HepG2 (cell line): Measurements from ENCODE around the gene MST1. TPM values are rescaled to one million over a fixed set of nuclear protein-coding genes. Genes with fewer than 3 reads are reported as not detected.

Experiments
- ATM ChIP-seq: fragments of 450-650 bp; IDR thresholded peaks from 2 replicates; pipeline ENCODE4 v1.7.1; 2017; ENCODE audit warnings: mild to moderate bottlenecking, borderline replicate concordance
- KLF11 ChIP-seq: IDR thresholded peaks from 2 replicates; pipeline ENCODE4 v1.6.1; 2016; ENCODE audit warnings: missing compliant biosample characterization
- KMT2A ChIP-seq: sonication (generic); formaldehyde crosslinking; IDR thresholded peaks from 2 replicates; pipeline ENCODE4 v1.4.0; 2020; ENCODE audit warnings: missing genetic modification reagents
- NFE2L1 ChIP-seq: sonication (generic); formaldehyde crosslinking; IDR thresholded peaks from 2 replicates; pipeline ENCODE4 v1.4.0; 2020; ENCODE audit warnings: missing genetic modification reagents, mild to moderate bottlenecking, borderline replicate concordance
- NR2F1 ChIP-seq, 2 experiments: fragments of 450-650 bp in 1 of 2; formaldehyde crosslinking in 1 of 2; IDR thresholded peaks; 2 replicates each; pipeline versions ENCODE4 v1.5.0 to v1.6.1; 2016 to 2020; ENCODE audit warnings: mild to moderate bottlenecking in 1 of 2, missing compliant biosample characterization in 1 of 2, missing genetic modification reagents in 1 of 2, moderate library complexity in 1 of 2
- RBM39 ChIP-seq: fragments of 200-400 bp; formaldehyde crosslinking; IDR thresholded peaks from one replicate; pipeline ENCODE4 v1.6.1; 2018; ENCODE audit warnings: antibody characterized with exemption, mild to moderate bottlenecking, low read depth, low read length; ENCODE audit not compliant: poor library complexity, severe bottlenecking
- RELA ChIP-seq: sonication (generic); formaldehyde crosslinking; IDR thresholded peaks from 2 replicates; pipeline ENCODE4 v1.4.0; 2020; ENCODE audit warnings: missing genetic modification reagents
- WIZ ChIP-seq: sonication (generic); formaldehyde crosslinking; IDR thresholded peaks from 2 replicates; pipeline ENCODE4 v1.5.1; 2020; ENCODE audit warnings: mild to moderate bottlenecking, missing genetic modification reagents
- ZBTB2 ChIP-seq: sonication (generic); formaldehyde crosslinking; IDR thresholded peaks from 2 replicates; pipeline ENCODE4 v1.8.0; 2022; ENCODE audit warnings: low read depth, missing genetic modification reagents
- ZBTB42 ChIP-seq: sonication (generic); formaldehyde crosslinking; IDR thresholded peaks from 2 replicates; pipeline ENCODE4 v1.5.0; 2020; ENCODE audit warnings: mild to moderate bottlenecking, missing genetic modification reagents
- ZFP36L1 ChIP-seq: sonication (generic); formaldehyde crosslinking; IDR thresholded peaks from 2 replicates; pipeline ENCODE4 v1.8.0; 2022; ENCODE audit warnings: mild to moderate bottlenecking, missing genetic modification reagents, moderate library complexity
- ZFP41 ChIP-seq: sonication (generic); formaldehyde crosslinking; IDR thresholded peaks from 2 replicates; pipeline ENCODE4 v1.4.0; 2020; ENCODE audit warnings: mild to moderate bottlenecking, missing genetic modification reagents, borderline replicate concordance
- ZNF12 ChIP-seq: sonication (generic); formaldehyde crosslinking; IDR thresholded peaks from 2 replicates; pipeline ENCODE4 v1.5.0; 2020; ENCODE audit warnings: missing genetic modification reagents
- ZNF44 ChIP-seq: sonication (generic); formaldehyde crosslinking; IDR thresholded peaks from 2 replicates; pipeline ENCODE4 v1.5.1; 2020; ENCODE audit warnings: mild to moderate bottlenecking, missing genetic modification reagents
- ZNF446 ChIP-seq: sonication (generic); formaldehyde crosslinking; IDR thresholded peaks from 2 replicates; pipeline ENCODE4 v1.5.0; 2020; ENCODE audit warnings: mild to moderate bottlenecking, missing genetic modification reagents
- ZNF496 ChIP-seq: sonication (generic); formaldehyde crosslinking; IDR thresholded peaks from 2 replicates; pipeline ENCODE4 v1.8.1; 2023; ENCODE audit warnings: mild to moderate bottlenecking, moderate library complexity, missing genetic modification reagents; ENCODE audit not compliant: insufficient replicate concordance
- ZNF552 ChIP-seq: sonication (generic); formaldehyde crosslinking; IDR thresholded peaks from 2 replicates; pipeline ENCODE4 v1.9.0; 2022; ENCODE audit warnings: missing genetic modification reagents, mild to moderate bottlenecking, borderline replicate concordance
- polyA plus RNA-seq, 8 experiments: library from polyadenylated mRNA; depleted of rRNA in 3 of 8; stranded (reverse) in 7 of 8; unstranded in 1 of 8; fragments of >200 nt; fragmentation: Illumina TruSeq in 4 of 8; extraction: Trizol in 4 of 8; gene quantifications; 2 replicates each; pipeline versions ENCODE4 v1.2.1 to v1.2.3, GENCODE V29; 2011 to 2016; ENCODE audit warnings: low read depth in 4 of 8, missing spikeins in 1 of 8, mixed read lengths in 1 of 8; ENCODE audit not compliant: insufficient read depth in 1 of 8
- total RNA-seq, 5 experiments: library from RNA; depleted of rRNA; stranded (reverse); fragments of >200 nt; fragmentation: Illumina TruSeq; extraction: Trizol; gene quantifications; 2 replicates each; pipeline ENCODE4 v1.2.3, GENCODE V29; 2016; ENCODE audit warnings: low read depth in 1 of 5
- TF ChIP-seq, protein P1 (sequence below): sonication (generic); formaldehyde crosslinking; IDR thresholded peaks from 2 replicates; pipeline ENCODE4 v1.4.0; 2020; ENCODE audit warnings: missing genetic modification reagents, borderline replicate concordance
- TF ChIP-seq, protein P2 (sequence below): sonication (generic); formaldehyde crosslinking; IDR thresholded peaks from 2 replicates; pipeline ENCODE4 v1.5.0; 2020; ENCODE audit warnings: missing genetic modification reagents
- TF ChIP-seq, protein P3 (sequence below): sonication (generic); formaldehyde crosslinking; IDR thresholded peaks from 2 replicates; pipeline ENCODE4 v1.5.0; 2020; ENCODE audit warnings: mild to moderate bottlenecking, missing genetic modification reagents, borderline replicate concordance

MST1 gene
- total and polyA plus RNA-seq, 2 of the 13 experiments (the other 11 are each of a cell fraction or from before 2014, with no cell fraction given) = 189 to 452 TPM

- TF ChIP-seq WIZ (CRISPR knock-in tag) (peak; percentile 73; the same call in 1 of the 2 replicates), ZFP36L1 (CRISPR knock-in tag) (peak; percentile 59; the same call in 1 of the 2 replicates), NFE2L1 (CRISPR knock-in tag) (0 out of 2 replicates have a peak, but pooled peaks have one; percentile 14), ZNF552 (peak; percentile 71; the same call in 1 of the 2 replicates), ZBTB2 (peak; percentile 73; the same call in 1 of the 2 replicates), ZNF44 (CRISPR knock-in tag) (no peak), NR2F1 (CRISPR knock-in tag; IDR thresholded peaks at IDR 0.05) (no peak), ZBTB42 (CRISPR knock-in tag) (0 out of 2 replicates have a peak, but pooled peaks have one; percentile 50), ZNF496 (no peak), KLF11 (CRISPR knock-in tag) (peak; percentile 74; the same call in 1 of the 2 replicates), ZFP41 (CRISPR knock-in tag) (no peak), ZNF446 (CRISPR knock-in tag) (peak; percentile 75), RELA (CRISPR knock-in tag) (no peak), KMT2A (CRISPR knock-in tag) (peak; percentile 51; the same call in 1 of the 2 replicates), ATM (no peak), RBM39 (no peak), ZNF12 (CRISPR knock-in tag) (0 out of 2 replicates have a peak, but pooled peaks have one; percentile 7)
- TF ChIP-seq, protein P1, sequence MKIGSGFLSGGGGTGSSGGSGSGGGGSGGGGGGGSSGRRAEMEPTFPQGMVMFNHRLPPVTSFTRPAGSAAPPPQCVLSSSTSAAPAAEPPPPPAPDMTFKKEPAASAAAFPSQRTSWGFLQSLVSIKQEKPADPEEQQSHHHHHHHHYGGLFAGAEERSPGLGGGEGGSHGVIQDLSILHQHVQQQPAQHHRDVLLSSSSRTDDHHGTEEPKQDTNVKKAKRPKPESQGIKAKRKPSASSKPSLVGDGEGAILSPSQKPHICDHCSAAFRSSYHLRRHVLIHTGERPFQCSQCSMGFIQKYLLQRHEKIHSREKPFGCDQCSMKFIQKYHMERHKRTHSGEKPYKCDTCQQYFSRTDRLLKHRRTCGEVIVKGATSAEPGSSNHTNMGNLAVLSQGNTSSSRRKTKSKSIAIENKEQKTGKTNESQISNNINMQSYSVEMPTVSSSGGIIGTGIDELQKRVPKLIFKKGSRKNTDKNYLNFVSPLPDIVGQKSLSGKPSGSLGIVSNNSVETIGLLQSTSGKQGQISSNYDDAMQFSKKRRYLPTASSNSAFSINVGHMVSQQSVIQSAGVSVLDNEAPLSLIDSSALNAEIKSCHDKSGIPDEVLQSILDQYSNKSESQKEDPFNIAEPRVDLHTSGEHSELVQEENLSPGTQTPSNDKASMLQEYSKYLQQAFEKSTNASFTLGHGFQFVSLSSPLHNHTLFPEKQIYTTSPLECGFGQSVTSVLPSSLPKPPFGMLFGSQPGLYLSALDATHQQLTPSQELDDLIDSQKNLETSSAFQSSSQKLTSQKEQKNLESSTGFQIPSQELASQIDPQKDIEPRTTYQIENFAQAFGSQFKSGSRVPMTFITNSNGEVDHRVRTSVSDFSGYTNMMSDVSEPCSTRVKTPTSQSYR (CRISPR knock-in tag) = no peak
- TF ChIP-seq, protein P2, sequence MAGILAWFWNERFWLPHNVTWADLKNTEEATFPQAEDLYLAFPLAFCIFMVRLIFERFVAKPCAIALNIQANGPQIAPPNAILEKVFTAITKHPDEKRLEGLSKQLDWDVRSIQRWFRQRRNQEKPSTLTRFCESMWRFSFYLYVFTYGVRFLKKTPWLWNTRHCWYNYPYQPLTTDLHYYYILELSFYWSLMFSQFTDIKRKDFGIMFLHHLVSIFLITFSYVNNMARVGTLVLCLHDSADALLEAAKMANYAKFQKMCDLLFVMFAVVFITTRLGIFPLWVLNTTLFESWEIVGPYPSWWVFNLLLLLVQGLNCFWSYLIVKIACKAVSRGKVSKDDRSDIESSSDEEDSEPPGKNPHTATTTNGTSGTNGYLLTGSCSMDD (CRISPR knock-in tag) = 0 out of 2 replicates have a peak, but pooled peaks have one; percentile 30
- TF ChIP-seq, protein P3, sequence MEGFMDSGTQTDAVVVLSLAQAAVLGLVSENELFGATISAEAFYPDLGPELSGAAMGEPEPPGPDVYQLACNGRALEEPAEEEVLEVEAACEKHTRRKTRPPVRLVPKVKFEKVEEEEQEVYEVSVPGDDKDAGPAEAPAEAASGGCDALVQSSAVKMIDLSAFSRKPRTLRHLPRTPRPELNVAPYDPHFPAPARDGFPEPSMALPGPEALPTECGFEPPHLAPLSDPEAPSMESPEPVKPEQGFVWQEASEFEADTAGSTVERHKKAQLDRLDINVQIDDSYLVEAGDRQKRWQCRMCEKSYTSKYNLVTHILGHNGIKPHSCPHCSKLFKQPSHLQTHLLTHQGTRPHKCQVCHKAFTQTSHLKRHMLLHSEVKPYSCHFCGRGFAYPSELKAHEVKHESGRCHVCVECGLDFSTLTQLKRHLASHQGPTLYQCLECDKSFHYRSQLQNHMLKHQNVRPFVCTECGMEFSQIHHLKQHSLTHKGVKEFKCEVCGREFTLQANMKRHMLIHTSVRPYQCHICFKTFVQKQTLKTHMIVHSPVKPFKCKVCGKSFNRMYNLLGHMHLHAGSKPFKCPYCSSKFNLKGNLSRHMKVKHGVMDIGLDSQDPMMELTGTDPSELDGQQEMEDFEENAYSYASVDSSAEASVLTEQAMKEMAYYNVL = peak; percentile 53; the same call in 1 of the 2 replicates
These were observed 34.6 kb upstream of the MST1 start, which contains the start of gene GMPPB (continued) for GRCh38 chr3:49723628-49724551.
